Osteocyte (in vitro differentiated cells): ENCODE measurements around the gene UBA7. TPM values are rescaled to one million over a fixed set of nuclear protein-coding genes. Genes with fewer than 3 reads are reported as not detected.
A peak's percentile ranks its signal among the peaks of the same experiment; 100 is the strongest.

Source experiments
- DNase-seq: peaks from one replicate; pipeline ENCODE4 v3.0.0; 2021; ENCODE audit warnings: mixed read lengths; ENCODE audit not compliant: unreplicated experiment; ENCODE audit errors: extremely low spot score
- H3K27ac Mint-ChIP-seq: one replicate; pipeline ENCODE4 v1.8.0; 2021; ENCODE audit warnings: mild to moderate bottlenecking, mixed read lengths; ENCODE audit not compliant: unreplicated experiment
- H3K27me3 Mint-ChIP-seq: one replicate; pipeline ENCODE4 v1.8.0; 2021; ENCODE audit warnings: mixed read lengths; ENCODE audit not compliant: unreplicated experiment
- H3K36me3 Mint-ChIP-seq: one replicate; pipeline ENCODE4 v1.8.0; 2021; ENCODE audit warnings: mixed read lengths; ENCODE audit not compliant: unreplicated experiment
- H3K4me1 Mint-ChIP-seq: one replicate; pipeline ENCODE4 v1.8.0; 2021; ENCODE audit warnings: mixed read lengths; ENCODE audit not compliant: unreplicated experiment
- H3K4me3 Mint-ChIP-seq: one replicate; pipeline ENCODE4 v1.8.0; 2021; ENCODE audit warnings: mild to moderate bottlenecking, moderate library complexity, mixed read lengths; ENCODE audit not compliant: unreplicated experiment
- H3K9me3 Mint-ChIP-seq: one replicate; pipeline ENCODE4 v1.8.0; 2021; ENCODE audit warnings: mixed read lengths; ENCODE audit not compliant: unreplicated experiment
- CTCF ChIP-seq: fragments of 200-600 bp; sonication (generic); IDR thresholded peaks from 2 replicates; pipeline ENCODE4 v1.5.0; 2021; ENCODE audit warnings: antibody characterized with exemption, mild to moderate bottlenecking, moderate library complexity
- long read RNA-seq: library from polyadenylated mRNA; unstranded; transcript quantifications from one replicate; pipeline ENCODE4 v2.0.0, GENCODE V29; 2021
- total RNA-seq: library from RNA; stranded (reverse); gene quantifications from 2 replicates; pipeline ENCODE4 v1.2.1, GENCODE V29; 2021

The UBA7 gene
- total RNA-seq, result 63.2 and 63.6 TPM in 2 replicates
- long read RNA-seq, transcript UBA7-201 (24 exons, 3,299 nt), result major isoform, 42 of 99 reads
- long read RNA-seq, partial matches to known transcripts, result 12 of 99 reads
- long read RNA-seq, other reads (novel, unspliced or antisense), result 45 of 99 reads

- H3K36me3 Mint-ChIP-seq, result peaks cover 4% of the 10 kb centered on the region
- DNase-seq, result no peak
- no peak for TF ChIP-seq CTCF
- H3K27me3 Mint-ChIP-seq, result no peaks in the 10 kb centered on the region
- H3K4me3 Mint-ChIP-seq, result peak within 1 kb of the TSS; percentile 75
- H3K9me3 Mint-ChIP-seq, result no peaks in the 10 kb centered on the region
- H3K4me1 Mint-ChIP-seq, result peaks cover 16% of the 10 kb centered on the region
- peak within 1 kb of the TSS; percentile 93 for H3K27ac Mint-ChIP-seq
Observed at GRCh38 chr3:49813497-49814174, at the start of gene UBA7. Gene UBA7, minus strand, starts transcription at chr3:49813953. Its CDS starts 166 bp downstream, at chr3:49813787.

- Mint-ChIP-seq H3K4me1 (peaks cover 5% of the 10 kb centered on the region), H3K36me3 (no peaks in the 10 kb centered on the region), H3K4me3 (no peak overlapping the region), H3K27me3 (peaks cover 17% of the 10 kb centered on the region), H3K9me3 (no peaks in the 10 kb centered on the region), H3K27ac (no peak overlapping the region)
- no peak for TF ChIP-seq CTCF
- DNase-seq, result no peak
Observed at GRCh38 chr3:49859576-49860305, 46.0 kb upstream of the UBA7 start.

- peak within 1 kb of the TSS; percentile 85 for H3K4me3 Mint-ChIP-seq
Observed at GRCh38 chr3:49856181-49857005, 42.6 kb upstream of the UBA7 start, which contains the start of gene TRAIP. Gene TRAIP, minus strand, starts transcription at chr3:49856564. Its CDS starts 111 bp downstream, at chr3:49856453.

GRCh38 chr3:49855662-49856061 is 41.9 kb upstream of the UBA7 start:
- DNase-seq, result no peak
- Mint-ChIP-seq H3K27me3 (no peaks in the 10 kb centered on the region), H3K4me3 (peak overlapping the region; percentile 85), H3K27ac (no peak overlapping the region), H3K4me1 (peaks cover 5% of the 10 kb centered on the region), H3K36me3 (no peaks in the 10 kb centered on the region), H3K9me3 (no peaks in the 10 kb centered on the region)
- no peak for TF ChIP-seq CTCF

More at GRCh38 chr3:49856181-49857005, 42.6 kb upstream of the UBA7 start, which contains the start of gene TRAIP:
- peaks cover 5% of the 10 kb centered on the region for H3K4me1 Mint-ChIP-seq
- H3K27me3 Mint-ChIP-seq, result no peaks in the 10 kb centered on the region
- peak within 1 kb of the TSS; percentile 86 for H3K27ac Mint-ChIP-seq
- H3K9me3 Mint-ChIP-seq, result no peaks in the 10 kb centered on the region
- H3K36me3 Mint-ChIP-seq, result no peaks in the 10 kb centered on the region
- peak; percentile 97 for DNase-seq
- TF ChIP-seq CTCF, result no peak
